Right atrium auricular region (tissue), 2 donors: Measurements from ENCODE around the gene LEMD2. TPM values are rescaled to one million over a fixed set of nuclear protein-coding genes. Genes with fewer than 3 reads are reported as not detected.

Experiments used
- DNase-seq: peaks from one replicate; pipeline ENCODE4 v3.0.0-alpha.2; 2019; ENCODE audit warnings: low spot score
- H3K27ac ChIP-seq, 2 donors: fragments of 200-600 bp; sonication (generic); 1 replicate in 1 of 2; 2 replicates in 1 of 2; pipeline ENCODE4 v1.5.1; 2016 to 2019
- H3K27me3 ChIP-seq, 2 donors: fragments of 200-600 bp; sonication (generic); one replicate each; pipeline versions ENCODE4 v1.5.1 to v1.6.0; 2017 to 2019
- H3K36me3 ChIP-seq: fragments of 200-600 bp; sonication (generic); one replicate; pipeline ENCODE4 v1.5.1; 2016
- H3K4me1 ChIP-seq, 2 donors: fragments of 200-600 bp; sonication (generic); one replicate each; pipeline versions ENCODE4 v1.5.1 to v1.6.0; 2017 to 2019
- H3K4me3 ChIP-seq, 2 donors: fragments of 200-600 bp; sonication (generic); 1 replicate in 1 of 2; 2 replicates in 1 of 2; pipeline ENCODE4 v1.5.1; 2017 to 2019; ENCODE audit warnings: mild to moderate bottlenecking in 1 of 2, moderate library complexity in 1 of 2
- H3K9me3 ChIP-seq, 2 donors: fragments of 200-600 bp; sonication (generic); one replicate each; pipeline ENCODE4 v1.5.1; 2019
- CTCF ChIP-seq, 2 donors: fragments of 200-600 bp; sonication (generic); IDR thresholded peaks; one replicate each; pipeline ENCODE4 v1.5.1; 2019; ENCODE audit warnings: antibody characterized with exemption in 2 of 2
- total RNA-seq, 2 donors: library from RNA; depleted of rRNA; stranded (reverse); fragments of >200 nt; gene quantifications; one replicate each; pipeline ENCODE4 v1.1.0, GENCODE V29; 2016

The LEMD2 gene
- total RNA-seq, 2 donors from 2014 or later, result 25.9 to 28.1 TPM

- DNase-seq, result no peak
- Histone ChIP-seq H3K4me3 (no peak overlapping the region), H3K9me3 (no peaks in the 10 kb centered on the region), H3K27ac (peak overlapping the region in 1 of 2 donors; percentile 88), H3K4me1 (peaks cover 0 to 15% of the 10 kb centered on the region in 2 donors), H3K36me3 (peaks cover 38% of the 10 kb centered on the region), H3K27me3 (no peaks in the 10 kb centered on the region)
- no peak for TF ChIP-seq CTCF (IDR thresholded peaks at IDR 0.05)
Measured at GRCh38 chr6:33725891-33726673, 62.8 kb downstream of the LEMD2 start.

DNA sequence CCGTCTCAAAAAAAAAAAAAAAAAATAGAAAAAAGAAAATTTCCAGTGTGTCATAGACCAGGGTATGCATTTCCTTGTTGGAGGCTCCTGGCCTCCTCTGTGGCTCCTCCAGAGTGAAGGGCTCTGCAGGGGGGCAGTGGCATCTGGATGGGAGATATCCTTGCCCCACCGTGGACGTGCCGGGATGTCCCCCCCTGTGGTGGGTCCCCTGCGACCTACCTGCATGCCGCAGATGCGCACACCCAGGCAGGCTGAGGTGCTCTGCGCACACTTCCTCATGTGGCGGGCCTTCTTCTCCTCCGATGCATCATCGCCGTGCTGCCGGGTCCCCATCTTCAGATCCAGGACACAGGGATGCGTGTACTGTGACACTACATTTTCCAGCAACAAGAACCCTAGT is 63.7 kb downstream of the LEMD2 start:
- Histone ChIP-seq H3K36me3 (peaks cover 38% of the 10 kb centered on the region), H3K4me1 (peaks cover 0 to 15% of the 10 kb centered on the region in 2 donors), H3K4me3 (no peak overlapping the region), H3K27ac (no peak overlapping the region), H3K9me3 (no peaks in the 10 kb centered on the region), H3K27me3 (no peaks in the 10 kb centered on the region)
- no peak for TF ChIP-seq CTCF (IDR thresholded peaks at IDR 0.05)
- DNase-seq, result no peak

- Histone ChIP-seq H3K4me3 (no peak overlapping the region), H3K27me3 (no peaks in the 10 kb centered on the region), H3K9me3 (no peaks in the 10 kb centered on the region), H3K4me1 (peaks cover 0 to 15% of the 10 kb centered on the region in 2 donors), H3K27ac (no peak overlapping the region), H3K36me3 (peaks cover 38% of the 10 kb centered on the region)
- no peak for DNase-seq
- no peak for TF ChIP-seq CTCF (IDR thresholded peaks at IDR 0.05)
Measured at GRCh38 chr6:33724102-33725023, 64.6 kb downstream of the LEMD2 start.

DNA sequence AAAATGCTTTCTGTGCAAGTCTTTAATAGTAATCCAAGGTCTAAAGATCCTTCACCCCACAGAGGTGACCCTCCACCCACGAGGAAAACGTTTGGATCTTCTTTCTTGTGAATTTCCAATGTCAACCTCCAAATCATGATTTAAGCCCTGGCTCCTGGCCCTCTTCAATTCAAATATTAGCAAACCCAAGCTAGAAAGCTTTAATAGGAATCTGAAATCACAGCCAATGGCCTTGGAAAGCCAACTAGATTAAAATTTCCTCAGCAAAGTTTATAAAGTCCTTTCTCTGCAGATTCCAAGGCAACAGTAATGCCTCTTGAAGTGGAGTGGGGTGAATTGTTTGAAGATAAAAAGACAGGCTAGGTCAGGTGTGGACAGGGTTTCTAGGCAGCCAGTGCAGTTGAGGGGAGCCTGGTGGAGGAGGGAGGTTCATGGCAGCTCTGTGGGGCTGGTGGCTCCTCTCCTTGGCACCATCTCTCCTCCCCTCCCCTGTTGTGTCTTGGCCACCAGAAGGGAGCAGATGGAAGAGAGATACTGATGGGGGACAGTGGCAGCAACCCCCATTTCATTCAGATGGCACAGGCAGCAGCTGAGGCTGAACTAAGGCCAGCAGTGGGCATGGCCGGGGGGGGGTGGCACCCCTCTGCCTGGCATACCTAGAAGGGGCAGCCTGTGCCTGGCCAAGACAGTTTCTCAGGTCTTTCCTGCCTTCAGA is 65.4 kb downstream of the LEMD2 start:
- no peak for DNase-seq
- Histone ChIP-seq H3K27me3 (no peaks in the 10 kb centered on the region), H3K27ac (peak overlapping the region in 1 of 2 donors; percentile 74), H3K9me3 (no peaks in the 10 kb centered on the region), H3K4me1 (peaks cover 0 to 16% of the 10 kb centered on the region in 2 donors), H3K36me3 (peaks cover 38% of the 10 kb centered on the region), H3K4me3 (no peak overlapping the region)
- TF ChIP-seq CTCF (IDR thresholded peaks at IDR 0.05), result no peak

GRCh38 chr6:33722103-33722623 is 66.8 kb downstream of the LEMD2 start:
- Histone ChIP-seq H3K36me3 (peaks cover 30% of the 10 kb centered on the region), H3K27ac (peak overlapping the region; percentile 31 to 74), H3K9me3 (no peaks in the 10 kb centered on the region), H3K4me1 (peaks cover 0 to 14% of the 10 kb centered on the region in 2 donors), H3K27me3 (no peaks in the 10 kb centered on the region), H3K4me3 (no peak overlapping the region)
- TF ChIP-seq CTCF (IDR thresholded peaks at IDR 0.05), result no peak
- no peak for DNase-seq
